ENCODE data around the gene CGAS. TPM values are rescaled to one million over a fixed set of nuclear protein-coding genes. Genes with fewer than 3 reads are reported as not detected.

Gene CGAS
- polyA plus RNA-seq, 2 of the 4 experiments (the other 2 are of a cell fraction): 4.9 to 7.2 TPM

GRCh38 chr6:73471686-73472290 lies 19.7 kb upstream of the CGAS start:
- Histone ChIP-seq H3K9me3 (no peaks in the 10 kb centered on the region), H3K4me3 (no peak overlapping the region), H3K27ac (no peak overlapping the region), H3K4me2 (no peak overlapping the region), H3K4me1 (no peaks in the 10 kb centered on the region)
- 70% methylated on average over 2 of the region's 2 CpGs for WGBS (ENCODE audit: missing lambda C conversion rate)
- no peak for TF ChIP-seq CHD2 (IDR thresholded peaks at IDR 0.05; ENCODE audit: low read length, partially characterized antibody)
- no peak for TF ChIP-seq PBX3 (IDR thresholded peaks at IDR 0.05)
- TF ChIP-seq EP300 (IDR thresholded peaks at IDR 0.05): no peak
- no peak for TF ChIP-seq KDM1A (IDR thresholded peaks at IDR 0.05; ENCODE audit: low read depth)
- TF ChIP-seq HDAC2 (IDR thresholded peaks at IDR 0.05): no peak
- no peak for TF ChIP-seq NPAS2 (CRISPR knock-in tag; IDR thresholded peaks at IDR 0.05; ENCODE audit: borderline replicate concordance)
- TF ChIP-seq, protein P1, sequence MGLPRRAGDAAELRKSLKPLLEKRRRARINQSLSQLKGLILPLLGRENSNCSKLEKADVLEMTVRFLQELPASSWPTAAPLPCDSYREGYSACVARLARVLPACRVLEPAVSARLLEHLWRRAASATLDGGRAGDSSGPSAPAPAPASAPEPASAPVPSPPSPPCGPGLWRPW (IDR thresholded peaks at IDR 0.05): no peak
- TF ChIP-seq, protein P2, sequence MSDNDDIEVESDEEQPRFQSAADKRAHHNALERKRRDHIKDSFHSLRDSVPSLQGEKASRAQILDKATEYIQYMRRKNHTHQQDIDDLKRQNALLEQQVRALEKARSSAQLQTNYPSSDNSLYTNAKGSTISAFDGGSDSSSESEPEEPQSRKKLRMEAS (IDR thresholded peaks at IDR 0.05): no peak
- TF ChIP-seq SREBF2 (IDR thresholded peaks at IDR 0.05): no peak
- ATAC-seq (no peak), FAIRE-seq (no peak), DNase-seq (ENCODE audit: low read depth in 1 of 2, low spot score in 1 of 2) (no peak)
- CTCF ChIA-PET: interaction anchor here (1.1 kb wide), 1 partner anchor 13 kb away, joined by 3 read pairs; no protein-coding TSS in a partner anchor
- POLR2A ChIA-PET: no interaction called here

DNA sequence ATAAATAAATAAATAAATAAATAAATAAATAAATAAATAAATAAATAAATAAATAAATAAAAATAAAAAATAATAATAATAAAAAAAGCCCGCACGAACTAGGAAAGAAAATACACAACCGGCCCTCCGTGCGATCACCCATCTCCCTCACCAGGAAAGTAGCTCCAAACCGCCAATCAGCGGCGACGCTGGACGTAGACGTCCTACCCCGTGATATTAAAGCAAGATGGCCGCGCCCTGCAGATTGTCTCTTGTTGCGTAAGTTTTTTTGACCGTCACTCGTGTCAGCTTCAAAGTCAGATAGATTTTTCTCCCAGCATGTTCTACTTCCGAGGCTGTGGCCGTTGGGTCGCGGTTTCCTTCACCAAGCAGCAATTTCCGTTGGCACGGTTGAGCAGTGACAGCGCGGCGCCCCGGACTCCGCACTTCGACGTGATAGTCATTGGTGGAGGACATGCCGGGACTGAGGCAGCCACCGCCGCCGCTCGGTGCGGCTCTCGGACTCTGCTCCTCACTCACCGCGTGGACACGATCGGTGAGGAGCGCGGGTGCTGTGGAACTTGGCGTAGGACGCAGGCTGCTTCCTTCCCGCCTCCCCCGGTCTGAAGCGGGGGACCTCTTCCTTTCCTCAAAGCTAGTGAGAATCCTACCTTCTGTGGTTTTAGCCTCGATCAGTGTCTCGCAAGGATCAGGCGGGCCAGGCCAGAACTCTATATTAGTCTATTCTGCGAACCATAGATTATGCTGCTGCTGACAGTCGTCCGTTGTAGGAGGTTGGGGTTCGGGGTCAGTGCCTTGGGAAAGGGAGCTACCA lies 9.6 kb upstream of the CGAS start, which contains the start of gene MTO1:
TSS of gene MTO1 (plus strand) at position 201 of the 814 bp plus-strand sequence. CDS start at position 319, 118 bp downstream.
- Histone ChIP-seq H3K27ac (peak within 1 kb of the TSS; percentile 87 to 89), H3K4me3 (peak within 1 kb of the TSS; percentile 65), H3K4me2 (peak within 1 kb of the TSS; percentile 84), H3K9me3 (no peaks in the 10 kb centered on the region), H3K4me1 (no peaks in the 10 kb centered on the region)
- ChIA-PET POLR2A (interaction anchor here (0.8 to 2.4 kb wide), 8 partner anchors 10 to 192 kb away, joined by 3 to 18 read pairs (median 6); partner anchors contain the start of genes CGAS, EEF1A1 and SLC17A5), CTCF (interaction anchor here (0.5 to 3.0 kb wide), 7 partner anchors 10 to 1050 kb away, joined by 3 to 10 read pairs (median 4); partner anchors contain the start of genes CGAS and SLC17A5)
- FAIRE-seq: no peak
- TF ChIP-seq, protein P1 (IDR thresholded peaks at IDR 0.05): no peak
- TF ChIP-seq CBX8 (IDR thresholded peaks at IDR 0.05) (no peak), POLR2A (IDR thresholded peaks at IDR 0.05; ENCODE audit: low read length) (peak; percentile 50), KDM1A (IDR thresholded peaks at IDR 0.05; ENCODE audit: low read depth) (no peak), MYC (IDR thresholded peaks at IDR 0.05; ENCODE audit: borderline replicate concordance, low read length) (no peak), RCOR1 (IDR thresholded peaks at IDR 0.05; ENCODE audit: low read depth, low read length) (no peak), HOXB13 (CRISPR knock-in tag; IDR thresholded peaks at IDR 0.05; ENCODE audit: low read depth) (no peak), KDM5A (IDR thresholded peaks at IDR 0.05) (peak; percentile 90), JUN (IDR thresholded peaks at IDR 0.05) (peak in 1 of 2 experiments; percentile 55; a peak in 4 of 5 replicates), ZC3H11A (IDR thresholded peaks at IDR 0.05) (peak; percentile 42), CEBPB (IDR thresholded peaks at IDR 0.05) (peak; percentile 77 to 94), GATA3 (IDR thresholded peaks at IDR 0.05; ENCODE audit: borderline replicate concordance) (0 out of 2 replicates have a peak, but pooled peaks have one; percentile 14)
- TF ChIP-seq, protein P3, sequence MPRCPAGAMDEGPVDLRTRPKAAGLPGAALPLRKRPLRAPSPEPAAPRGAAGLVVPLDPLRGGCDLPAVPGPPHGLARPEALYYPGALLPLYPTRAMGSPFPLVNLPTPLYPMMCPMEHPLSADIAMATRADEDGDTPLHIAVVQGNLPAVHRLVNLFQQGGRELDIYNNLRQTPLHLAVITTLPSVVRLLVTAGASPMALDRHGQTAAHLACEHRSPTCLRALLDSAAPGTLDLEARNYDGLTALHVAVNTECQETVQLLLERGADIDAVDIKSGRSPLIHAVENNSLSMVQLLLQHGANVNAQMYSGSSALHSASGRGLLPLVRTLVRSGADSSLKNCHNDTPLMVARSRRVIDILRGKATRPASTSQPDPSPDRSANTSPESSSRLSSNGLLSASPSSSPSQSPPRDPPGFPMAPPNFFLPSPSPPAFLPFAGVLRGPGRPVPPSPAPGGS (IDR thresholded peaks at IDR 0.05): peak; percentile 60; the same call in 1 of the 3 replicates
- TF ChIP-seq, protein P2 (IDR thresholded peaks at IDR 0.05): peak; percentile 53; the same call in 1 of the 2 replicates
- TF ChIP-seq, protein P4, sequence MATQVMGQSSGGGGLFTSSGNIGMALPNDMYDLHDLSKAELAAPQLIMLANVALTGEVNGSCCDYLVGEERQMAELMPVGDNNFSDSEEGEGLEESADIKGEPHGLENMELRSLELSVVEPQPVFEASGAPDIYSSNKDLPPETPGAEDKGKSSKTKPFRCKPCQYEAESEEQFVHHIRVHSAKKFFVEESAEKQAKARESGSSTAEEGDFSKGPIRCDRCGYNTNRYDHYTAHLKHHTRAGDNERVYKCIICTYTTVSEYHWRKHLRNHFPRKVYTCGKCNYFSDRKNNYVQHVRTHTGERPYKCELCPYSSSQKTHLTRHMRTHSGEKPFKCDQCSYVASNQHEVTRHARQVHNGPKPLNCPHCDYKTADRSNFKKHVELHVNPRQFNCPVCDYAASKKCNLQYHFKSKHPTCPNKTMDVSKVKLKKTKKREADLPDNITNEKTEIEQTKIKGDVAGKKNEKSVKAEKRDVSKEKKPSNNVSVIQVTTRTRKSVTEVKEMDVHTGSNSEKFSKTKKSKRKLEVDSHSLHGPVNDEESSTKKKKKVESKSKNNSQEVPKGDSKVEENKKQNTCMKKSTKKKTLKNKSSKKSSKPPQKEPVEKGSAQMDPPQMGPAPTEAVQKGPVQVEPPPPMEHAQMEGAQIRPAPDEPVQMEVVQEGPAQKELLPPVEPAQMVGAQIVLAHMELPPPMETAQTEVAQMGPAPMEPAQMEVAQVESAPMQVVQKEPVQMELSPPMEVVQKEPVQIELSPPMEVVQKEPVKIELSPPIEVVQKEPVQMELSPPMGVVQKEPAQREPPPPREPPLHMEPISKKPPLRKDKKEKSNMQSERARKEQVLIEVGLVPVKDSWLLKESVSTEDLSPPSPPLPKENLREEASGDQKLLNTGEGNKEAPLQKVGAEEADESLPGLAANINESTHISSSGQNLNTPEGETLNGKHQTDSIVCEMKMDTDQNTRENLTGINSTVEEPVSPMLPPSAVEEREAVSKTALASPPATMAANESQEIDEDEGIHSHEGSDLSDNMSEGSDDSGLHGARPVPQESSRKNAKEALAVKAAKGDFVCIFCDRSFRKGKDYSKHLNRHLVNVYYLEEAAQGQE (IDR thresholded peaks at IDR 0.05): no peak
- DNase-seq (ENCODE audit: low read depth in 1 of 2, low spot score in 1 of 2): peak; percentile 86 to 88
- WGBS (ENCODE audit: missing lambda C conversion rate): under 1% methylated on average over 27 of the region's 55 CpGs
- peak; percentile 99 for ATAC-seq
